CD4-positive, alpha-beta T cell treated with Interleukin-12 subunit alpha and Interleukin-12 subunit beta, for 1 hour (primary cell): ENCODE data around the gene POTEM.
"Not testable (repeated sequence)": the region's sequence is repeated elsewhere in the genome, so short reads cannot be mapped to it uniquely, and the experiment has no call there.

Experiments used
- DNase-seq: peaks from one replicate; pipeline ENCODE4 v3.0.0-alpha.2; 2020

The POTEM gene

GRCh38 chr14:19038060-19038664, 70.9 kb downstream of the POTEM start:
- not testable (repeated sequence) for DNase-seq

- not testable (repeated sequence) for DNase-seq
These were observed 71.6 kb downstream of the POTEM start for GRCh38 chr14:19038785-19039184.

GRCh38 chr14:19043384-19043783, 76.2 kb downstream of the POTEM start:
- not testable (repeated sequence) for DNase-seq
